Transverse colon (tissue), 4 donors: ENCODE results near the gene GMCL1. TPM values are rescaled to one million over a fixed set of nuclear protein-coding genes. Genes with fewer than 3 reads are reported as not detected.

ENCODE experiments used
- DNase-seq: peaks from one replicate; pipeline ENCODE4 v3.0.0-alpha.2; 2019
- H3K27ac ChIP-seq, 4 donors: fragments of 200-600 bp; sonication (generic); 2 replicates each; pipeline ENCODE4 v1.5.1; 2016 to 2018; ENCODE audit warnings: inconsistent platforms in 4 of 4
- H3K27me3 ChIP-seq: fragments of 200-600 bp; sonication (generic); 2 replicates; pipeline ENCODE4 v1.5.1; 2017; ENCODE audit warnings: inconsistent platforms
- H3K36me3 ChIP-seq, 4 donors: fragments of 200-600 bp; sonication (generic); 2 replicates each; pipeline ENCODE4 v1.5.1; 2017 to 2019; ENCODE audit warnings: inconsistent platforms in 4 of 4
- H3K4me1 ChIP-seq, 4 donors: fragments of 200-600 bp; sonication (generic); 2 replicates each; pipeline ENCODE4 v1.5.1; 2017 to 2020; ENCODE audit warnings: inconsistent platforms in 4 of 4
- H3K4me3 ChIP-seq, 4 donors: fragments of 200-600 bp; sonication (generic); 1 replicate in 1 of 4; 2 replicates in 3 of 4; pipeline versions ENCODE4 v1.5.1 to v1.6.1; 2017 to 2019; ENCODE audit warnings: inconsistent platforms in 4 of 4
- H3K9me3 ChIP-seq, 2 donors: fragments of 200-600 bp; sonication (generic); 2 replicates each; pipeline ENCODE4 v1.5.1; 2017 to 2019; ENCODE audit warnings: inconsistent platforms in 2 of 2
- EP300 ChIP-seq: sonication (generic); formaldehyde crosslinking; IDR thresholded peaks from one replicate; pipeline ENCODE4 v1.6.1; 2017; ENCODE audit warnings: antibody characterized with exemption, low read depth
- POLR2A ChIP-seq: fragments of 450-650 bp; IDR thresholded peaks from one replicate; pipeline ENCODE4 v1.6.1; 2016; ENCODE audit warnings: antibody characterized with exemption, mild to moderate bottlenecking, moderate library complexity
- POLR2AphosphoS5 ChIP-seq, 3 donors: sonication (generic); formaldehyde crosslinking; IDR thresholded peaks; one replicate each; pipeline ENCODE4 v1.6.1; 2016; ENCODE audit warnings: antibody characterized with exemption in 3 of 3
- WGBS, 2 donors: methylation state at CpG; one replicate each; pipeline ENCODE4 v1.1.5; 2018; ENCODE audit warnings: low coverage in 1 of 2; 5-methylcytosine and 5-hydroxymethylcytosine counted together
- in situ Hi-C, 4 donors: fragments of 200-750 bp; cut with MboI; loops; one replicate each; pipeline versions ENCODE4 v1.15.0 to v1.15.1; 2017; ENCODE audit warnings: low sequenced_read_pairs in 3 of 4, low pct_ligation_motif_present in 1 of 4, low pct_unique_long_range_greater_than_20kb in 1 of 4
- intact Hi-C: fragments of 100-400 bp; cut with DNase I; formaldehyde crosslinking; loops from one replicate; pipeline ENCODE4 v1.15.1; 2023; ENCODE audit warnings: low total_unique reads
- total RNA-seq, 4 donors: library from RNA; depleted of rRNA; stranded (reverse); fragments of >200 nt; gene quantifications; one replicate each; pipeline ENCODE4 v1.1.0, GENCODE V29; 2016
- TF ChIP-seq, protein P1 (sequence below), 5 experiments: fragments of 200-600 bp in 3 of 5; fragments of 450-650 bp in 2 of 5; sonication (generic) in 3 of 5; IDR thresholded peaks; 1 replicate in 2 of 5; 2 replicates in 3 of 5; pipeline ENCODE4 v1.5.1; 2016 to 2017; ENCODE audit warnings: antibody characterized with exemption in 5 of 5, inconsistent platforms in 3 of 5, mild to moderate bottlenecking in 2 of 5, moderate library complexity in 1 of 5

The GMCL1 gene
- total RNA-seq, 4 donors from 2014 or later, result 5.0 to 82.3 (median 20.9) TPM

DNA sequence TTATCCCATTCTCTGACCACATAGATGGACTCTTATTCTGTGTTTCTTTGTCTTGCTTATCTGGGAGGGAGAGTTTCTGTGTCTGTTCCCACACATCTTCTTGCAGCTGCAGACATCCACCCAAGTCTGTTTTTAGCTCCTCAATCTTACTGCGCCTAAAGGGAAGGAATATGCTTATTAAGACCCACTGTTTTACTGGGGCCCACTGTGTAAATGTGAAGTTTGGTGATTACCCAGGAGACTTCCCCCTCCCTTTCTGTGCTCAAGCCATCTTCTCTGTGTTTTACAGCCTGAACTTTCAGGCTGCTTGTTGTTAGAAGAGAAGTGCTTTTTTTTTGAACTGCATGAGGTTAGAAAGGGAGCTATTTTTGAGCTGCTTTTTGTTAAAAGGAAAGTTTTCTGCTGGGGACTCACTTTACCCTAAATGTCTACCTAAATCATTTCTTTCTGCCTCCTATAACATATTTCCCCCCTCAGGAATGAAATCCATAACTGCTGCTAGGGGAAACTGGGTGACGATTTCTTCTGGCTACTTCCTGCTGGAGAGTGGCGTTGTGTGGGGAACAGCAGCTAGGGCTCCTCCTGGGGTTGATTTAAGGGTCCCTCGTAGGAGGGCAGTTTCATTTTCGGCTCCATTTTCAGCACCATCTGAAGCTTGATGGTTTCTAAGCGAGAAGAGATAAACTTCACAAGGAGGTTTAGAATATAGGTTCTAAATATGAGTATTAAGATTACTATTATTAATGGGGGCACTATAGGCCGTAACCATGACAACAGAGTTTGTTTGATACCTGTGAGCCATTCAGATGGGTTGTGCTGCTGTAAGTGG is 39.5 kb upstream of the GMCL1 start:
- intact Hi-C loops (no loop called here), in situ Hi-C loops (no loop called here)
- H3K9me3 ChIP-seq, result no peaks in the 10 kb centered on the region
- H3K27me3 ChIP-seq, result no peaks in the 10 kb centered on the region
- no peak for TF ChIP-seq POLR2A
- no peak for TF ChIP-seq POLR2AphosphoS5 (IDR thresholded peaks at IDR 0.05)
- no peak for TF ChIP-seq EP300
- TF ChIP-seq, protein P1, sequence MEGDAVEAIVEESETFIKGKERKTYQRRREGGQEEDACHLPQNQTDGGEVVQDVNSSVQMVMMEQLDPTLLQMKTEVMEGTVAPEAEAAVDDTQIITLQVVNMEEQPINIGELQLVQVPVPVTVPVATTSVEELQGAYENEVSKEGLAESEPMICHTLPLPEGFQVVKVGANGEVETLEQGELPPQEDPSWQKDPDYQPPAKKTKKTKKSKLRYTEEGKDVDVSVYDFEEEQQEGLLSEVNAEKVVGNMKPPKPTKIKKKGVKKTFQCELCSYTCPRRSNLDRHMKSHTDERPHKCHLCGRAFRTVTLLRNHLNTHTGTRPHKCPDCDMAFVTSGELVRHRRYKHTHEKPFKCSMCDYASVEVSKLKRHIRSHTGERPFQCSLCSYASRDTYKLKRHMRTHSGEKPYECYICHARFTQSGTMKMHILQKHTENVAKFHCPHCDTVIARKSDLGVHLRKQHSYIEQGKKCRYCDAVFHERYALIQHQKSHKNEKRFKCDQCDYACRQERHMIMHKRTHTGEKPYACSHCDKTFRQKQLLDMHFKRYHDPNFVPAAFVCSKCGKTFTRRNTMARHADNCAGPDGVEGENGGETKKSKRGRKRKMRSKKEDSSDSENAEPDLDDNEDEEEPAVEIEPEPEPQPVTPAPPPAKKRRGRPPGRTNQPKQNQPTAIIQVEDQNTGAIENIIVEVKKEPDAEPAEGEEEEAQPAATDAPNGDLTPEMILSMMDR (IDR thresholded peaks at IDR 0.05), result no peak
- peak overlapping the region; percentile 62 to 78 (median 72) for H3K27ac ChIP-seq
- H3K4me1 ChIP-seq, result peaks cover 0 to 20% (median 14%) of the 10 kb centered on the region in 4 donors
- peaks cover 0 to 5% (median 2%) of the 10 kb centered on the region in 4 donors for H3K36me3 ChIP-seq
- DNase-seq, result no peak
- H3K4me3 ChIP-seq, result peak overlapping the region in 1 of 4 donors; percentile 31
- 48 to 67% methylated on average over 5 to 7 of the region's 7 CpGs for WGBS, 2 donors

DNA sequence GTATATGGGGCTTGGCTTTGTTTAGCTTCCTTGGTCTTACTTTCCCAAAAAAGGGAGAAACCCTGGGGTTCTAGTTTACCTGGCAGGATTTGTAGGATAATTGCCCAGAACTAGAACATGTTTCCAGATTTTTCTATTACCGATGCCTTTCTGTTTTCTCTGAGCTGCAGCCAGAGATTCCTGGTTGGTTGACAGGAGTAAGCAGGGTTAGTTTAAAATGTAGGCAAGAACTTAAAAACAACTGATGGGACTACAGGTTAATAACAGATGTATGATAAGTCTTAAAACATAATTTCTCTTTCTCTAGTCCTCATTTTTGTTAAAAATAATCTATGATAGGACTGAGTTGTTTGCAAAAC is 38.9 kb upstream of the GMCL1 start:
- H3K9me3 ChIP-seq, result no peaks in the 10 kb centered on the region
- H3K27ac ChIP-seq, result peak overlapping the region; percentile 62 to 78 (median 72)
- intact Hi-C loops, result no loop called here
- H3K4me1 ChIP-seq, result peaks cover 0 to 20% (median 14%) of the 10 kb centered on the region in 4 donors
- peaks cover 0 to 3% (median 1%) of the 10 kb centered on the region in 4 donors for H3K36me3 ChIP-seq
- in situ Hi-C loops, result no loop called here
- 74 to 89% methylated on average over 1 of the region's 1 CpG for whole genome bisulfite sequencing, 2 donors
- H3K4me3 ChIP-seq, result peak overlapping the region in 1 of 4 donors; percentile 31
- no peaks in the 10 kb centered on the region for H3K27me3 ChIP-seq
- TF ChIP-seq POLR2A, result no peak
- no peak for TF ChIP-seq POLR2AphosphoS5 (IDR thresholded peaks at IDR 0.05)
- no peak for TF ChIP-seq EP300
- TF ChIP-seq, protein P1 (IDR thresholded peaks at IDR 0.05), result no peak
- DNase-seq, result no peak

- peaks cover 0 to 3% (median 0%) of the 10 kb centered on the region in 4 donors for H3K36me3 ChIP-seq
- H3K4me3 ChIP-seq, result no peak overlapping the region
- H3K27me3 ChIP-seq, result no peaks in the 10 kb centered on the region
- H3K27ac ChIP-seq, result peak overlapping the region; percentile 62 to 78 (median 72)
- TF ChIP-seq, protein P1 (IDR thresholded peaks at IDR 0.05), result no peak
- no peak for TF ChIP-seq POLR2AphosphoS5 (IDR thresholded peaks at IDR 0.05)
- no peak for TF ChIP-seq EP300
- TF ChIP-seq POLR2A, result no peak
- in situ Hi-C loops (no loop called here), intact Hi-C loops (no loop called here)
- no peak for DNase-seq
- H3K4me1 ChIP-seq, result peaks cover 0 to 20% (median 14%) of the 10 kb centered on the region in 4 donors
- no peaks in the 10 kb centered on the region for H3K9me3 ChIP-seq
Measured at GRCh38 chr2:69791045-69791444, 38.4 kb upstream of the GMCL1 start.

DNA sequence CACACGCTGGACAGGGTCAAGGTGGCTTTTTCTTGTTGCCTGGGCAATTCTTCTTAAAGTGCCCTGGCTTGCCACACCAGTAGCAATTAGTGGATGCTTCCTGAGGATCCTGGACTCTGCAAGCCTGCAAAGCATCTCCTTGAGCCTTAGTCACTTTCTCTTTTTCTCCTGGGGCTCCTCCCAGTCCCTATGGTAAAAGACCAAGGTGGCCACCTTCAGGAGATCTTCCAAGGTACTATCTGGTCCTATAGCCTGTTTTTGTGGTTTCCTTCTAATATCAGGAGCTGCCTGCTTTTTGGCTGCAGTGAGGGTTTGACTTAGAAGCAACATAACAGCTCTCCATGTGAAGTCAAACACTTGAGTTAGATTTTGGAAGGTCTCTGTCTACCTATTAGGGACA is 33.3 kb upstream of the GMCL1 start:
- intact Hi-C loops, result no loop called here
- H3K9me3 ChIP-seq, result no peaks in the 10 kb centered on the region
- H3K27me3 ChIP-seq, result no peaks in the 10 kb centered on the region
- H3K4me3 ChIP-seq, result no peak overlapping the region
- no peak overlapping the region for H3K27ac ChIP-seq
- 100% methylated on average over 1 of the region's 1 CpG for WGBS, 2 donors
- H3K4me1 ChIP-seq, result peaks cover 15 to 32% (median 24%) of the 10 kb centered on the region in 4 donors
- peaks cover 0 to 3% (median 0%) of the 10 kb centered on the region in 4 donors for H3K36me3 ChIP-seq
- TF ChIP-seq POLR2AphosphoS5 (IDR thresholded peaks at IDR 0.05), result no peak
- no peak for TF ChIP-seq POLR2A
- no peak for TF ChIP-seq EP300
- no peak for DNase-seq
- in situ Hi-C loops, result no loop called here
